Breast epithelium (tissue), 3 donors: ENCODE data around the gene ADH1C.

Experiments
- CTCF ChIP-seq, 3 donors: fragments of 450-650 bp; IDR thresholded peaks; one replicate each; pipeline ENCODE4 v1.5.1; 2016 to 2017; ENCODE audit warnings: antibody characterized with exemption in 3 of 3, mild to moderate bottlenecking in 3 of 3, moderate library complexity in 3 of 3
- POLR2A ChIP-seq: fragments of 450-650 bp; IDR thresholded peaks from one replicate; pipeline ENCODE4 v1.6.1; 2016; ENCODE audit warnings: antibody characterized with exemption, mild to moderate bottlenecking, moderate library complexity

GRCh38 chr4:99341426-99341825 lies 11.1 kb downstream of the ADH1C start:
- TF ChIP-seq CTCF (IDR thresholded peaks at IDR 0.05) = no peak
- TF ChIP-seq POLR2A = no peak
